Smooth muscle cell (in vitro differentiated cells): ENCODE results near the gene THBS1. TPM values are rescaled to one million over a fixed set of nuclear protein-coding genes. Genes with fewer than 3 reads are reported as not detected.

Source experiments
- DNase-seq: peaks from one replicate; lab custom pipeline; 2025; ENCODE audit not compliant: unreplicated experiment; lab: John Stamatoyannopoulos, UW
- H2AFZ ChIP-seq: fragments of 200-600 bp; sonication (generic); 2 replicates; pipeline ENCODE4 v1.6.0; 2016; ENCODE audit warnings: antibody characterized with exemption, low read depth, mild to moderate bottlenecking
- H3F3A ChIP-seq: fragments of 200-600 bp; sonication (generic); 2 replicates; pipeline ENCODE4 v1.6.0; 2017; ENCODE audit warnings: antibody characterized with exemption, low read depth
- H3K27ac ChIP-seq: fragments of 200-600 bp; sonication (generic); 2 replicates; pipeline ENCODE4 v1.5.1; 2016; ENCODE audit warnings: low read depth, mild to moderate bottlenecking
- H3K27me3 ChIP-seq: fragments of 200-600 bp; sonication (generic); 2 replicates; pipeline ENCODE4 v1.6.1; 2016; ENCODE audit warnings: low read depth, mild to moderate bottlenecking
- H3K36me3 ChIP-seq: fragments of 200-600 bp; sonication (generic); 2 replicates; pipeline ENCODE4 v1.5.1; 2016; ENCODE audit warnings: low read depth
- H3K4me1 ChIP-seq: fragments of 200-600 bp; sonication (generic); 2 replicates; pipeline ENCODE4 v1.5.1; 2016; ENCODE audit warnings: low read depth
- H3K4me2 ChIP-seq: fragments of 200-600 bp; sonication (generic); 2 replicates; pipeline ENCODE4 v1.6.0; 2016; ENCODE audit warnings: mild to moderate bottlenecking
- H3K4me3 ChIP-seq: fragments of 200-600 bp; sonication (generic); 2 replicates; pipeline ENCODE4 v1.5.1; 2016; ENCODE audit warnings: mild to moderate bottlenecking
- H3K79me2 ChIP-seq: fragments of 200-600 bp; sonication (generic); 2 replicates; pipeline ENCODE4 v1.6.0; 2016; ENCODE audit warnings: low read depth, mild to moderate bottlenecking
- H3K9ac ChIP-seq: fragments of 200-600 bp; sonication (generic); 2 replicates; pipeline ENCODE4 v1.6.0; 2016; ENCODE audit warnings: low read depth
- H3K9me3 ChIP-seq: fragments of 200-600 bp; sonication (generic); replicated peaks from 2 replicates; pipeline ENCODE4 v1.5.1; 2016; ENCODE audit warnings: low read depth
- H4K20me1 ChIP-seq: fragments of 200-600 bp; sonication (generic); 2 replicates; pipeline ENCODE4 v1.6.0; 2016; ENCODE audit warnings: low read depth
- CTCF ChIP-seq: fragments of 200-600 bp; sonication (generic); IDR thresholded peaks from 2 replicates; pipeline ENCODE4 v1.5.1; 2017; ENCODE audit warnings: borderline replicate concordance, mild to moderate bottlenecking, antibody characterized with exemption; ENCODE audit not compliant: insufficient read depth, poor library complexity, severe bottlenecking
- WGBS: methylation state at CpG from one replicate; pipeline ENCODE4 v1.1.7; 2016; ENCODE audit warnings: low lambda C conversion rate; 5-methylcytosine and 5-hydroxymethylcytosine counted together
- polyA plus RNA-seq: library from polyadenylated mRNA; unstranded; fragments of >200 nt; fragmentation: Nextera tagmentation; extraction: Ambion mirVana; gene quantifications from 2 replicates; pipeline ENCODE4 v1.2.1, GENCODE V29; 2016
- total RNA-seq: library from RNA; depleted of rRNA; stranded (reverse); fragments of >200 nt; gene quantifications from 2 replicates; pipeline ENCODE4 v1.2.3, GENCODE V29; 2014

Gene THBS1
- total and polyA plus RNA-seq, 2 experiments from 2014 or later = 203 to 648 TPM

GRCh38 chr15:39539466-39539865 is 41.4 kb upstream of the THBS1 start:
- Histone ChIP-seq H2AFZ (no peak overlapping the region), H3K9ac (no peak overlapping the region), H3K79me2 (no peaks in the 10 kb centered on the region), H4K20me1 (no peaks in the 10 kb centered on the region), H3K27ac (no peak overlapping the region), H3K9me3 (no peaks in the 10 kb centered on the region), H3F3A (no peaks in the 10 kb centered on the region), H3K27me3 (no peaks in the 10 kb centered on the region), H3K4me2 (no peak overlapping the region), H3K4me1 (no peaks in the 10 kb centered on the region), H3K36me3 (no peaks in the 10 kb centered on the region), H3K4me3 (no peak overlapping the region)
- 94% methylated on average over 2 of the region's 2 CpGs for WGBS
- no peak for DNase-seq
- TF ChIP-seq CTCF = no peak

GRCh38 chr15:39539973-39540558 is 40.8 kb upstream of the THBS1 start:
- Histone ChIP-seq H3K4me3 (no peak overlapping the region), H3K4me1 (no peaks in the 10 kb centered on the region), H4K20me1 (no peaks in the 10 kb centered on the region), H3K79me2 (no peaks in the 10 kb centered on the region), H3K36me3 (no peaks in the 10 kb centered on the region), H2AFZ (no peak overlapping the region), H3K9me3 (no peaks in the 10 kb centered on the region), H3K9ac (no peak overlapping the region), H3K4me2 (no peak overlapping the region), H3K27me3 (no peaks in the 10 kb centered on the region), H3K27ac (no peak overlapping the region), H3F3A (no peaks in the 10 kb centered on the region)
- no peak for DNase-seq
- whole genome bisulfite sequencing = 90% methylated on average over 3 of the region's 3 CpGs
- no peak for TF ChIP-seq CTCF

GRCh38 chr15:39542385-39543065 is 38.4 kb upstream of the THBS1 start:
- no peak overlapping the region for H3K4me2 ChIP-seq
- H3K4me1 ChIP-seq = no peaks in the 10 kb centered on the region
- H3K9me3 ChIP-seq = peaks cover 10% of the 10 kb centered on the region
- no peak for DNase-seq
- H3K79me2 ChIP-seq = no peaks in the 10 kb centered on the region
- H3K9ac ChIP-seq = no peak overlapping the region
- no peaks in the 10 kb centered on the region for H3K36me3 ChIP-seq
- H2AFZ ChIP-seq = no peak overlapping the region
- TF ChIP-seq CTCF = no peak
- no peaks in the 10 kb centered on the region for H3K27me3 ChIP-seq
- 95% methylated on average over 4 of the region's 4 CpGs for WGBS
- no peak overlapping the region for H3K4me3 ChIP-seq
- H3K27ac ChIP-seq = no peak overlapping the region
- no peaks in the 10 kb centered on the region for H3F3A ChIP-seq
- H4K20me1 ChIP-seq = no peaks in the 10 kb centered on the region

- WGBS = 58% methylated on average over 1 of the region's 1 CpG
- H3K27ac ChIP-seq = no peak overlapping the region
- H3K4me1 ChIP-seq = no peaks in the 10 kb centered on the region
- no peak overlapping the region for H3K4me2 ChIP-seq
- H3K79me2 ChIP-seq = no peaks in the 10 kb centered on the region
- H3K9ac ChIP-seq = no peak overlapping the region
- no peak overlapping the region for H3K4me3 ChIP-seq
- no peak for TF ChIP-seq CTCF
- H3K27me3 ChIP-seq = no peaks in the 10 kb centered on the region
- H3F3A ChIP-seq = no peaks in the 10 kb centered on the region
- no peaks in the 10 kb centered on the region for H4K20me1 ChIP-seq
- no peaks in the 10 kb centered on the region for H3K36me3 ChIP-seq
- no peak for DNase-seq
- peaks cover 10% of the 10 kb centered on the region for H3K9me3 ChIP-seq
- H2AFZ ChIP-seq = no peak overlapping the region
Observed at GRCh38 chr15:39543651-39544050, 37.2 kb upstream of the THBS1 start.
